Colonic mucosa (tissue), 4 donors: ENCODE data around the gene HMGCS1. TPM values are rescaled to one million over a fixed set of nuclear protein-coding genes. Genes with fewer than 3 reads are reported as not detected.
"Not testable (repeated sequence)": the region's sequence is repeated elsewhere in the genome, so short reads cannot be mapped to it uniquely, and the experiment has no call there.

Experiments
- DNase-seq: peaks from one replicate; pipeline ENCODE4 v3.0.0-alpha.2; 2020
- H3K27ac ChIP-seq: fragments of 200-600 bp; one replicate; pipeline ENCODE4 v1.8.0; 2021
- H3K27me3 ChIP-seq: fragments of 200-600 bp; one replicate; pipeline ENCODE4 v1.8.0; 2021
- H3K36me3 ChIP-seq: fragments of 200-600 bp; one replicate; pipeline ENCODE4 v1.8.0; 2021
- H3K4me1 ChIP-seq: fragments of 200-600 bp; one replicate; pipeline ENCODE4 v1.8.0; 2021; ENCODE audit warnings: mild to moderate bottlenecking
- H3K4me3 ChIP-seq: fragments of 200-600 bp; one replicate; pipeline ENCODE4 v1.8.0; 2021
- H3K9ac ChIP-seq, 2 donors: one replicate each; pipeline ENCODE4 v1.7.0; 2013; ENCODE audit warnings: control low read depth in 2 of 2, low read depth in 2 of 2, low read length in 2 of 2
- H3K9me3 ChIP-seq: fragments of 200-600 bp; one replicate; pipeline ENCODE4 v1.8.0; 2021
- CTCF ChIP-seq: fragments of 200-600 bp; IDR thresholded peaks from one replicate; pipeline ENCODE4 v1.8.0; 2022; ENCODE audit warnings: antibody characterized with exemption, mild to moderate bottlenecking
- intact Hi-C: fragments of 100-400 bp; cut with DNase I; formaldehyde crosslinking; loops from one replicate; pipeline ENCODE4 v1.14.1; 2022
- total RNA-seq, 2 donors: library from RNA; stranded (reverse); fragmentation: NEBNext Ultra II Directional in 1 of 2; extraction: Animal tissue kit (Norgen Biotek cat#: 25700) in 1 of 2; gene quantifications; one replicate each; pipeline ENCODE4 v1.2.1, GENCODE V29; 2021
- donor health status: healthy.
- donor health status: DM: no; HTN: no; CAD: no.
- donor health status: DM: no; HTN: no; CAD: no.

Gene HMGCS1
- total RNA-seq, 2 donors from 2014 or later: 95.1 to 498 TPM

- Histone ChIP-seq H3K9me3 (no peaks in the 10 kb centered on the region), H3K4me1 (no peaks in the 10 kb centered on the region), H3K27me3 (no peaks in the 10 kb centered on the region), H3K4me3 (no peak overlapping the region), H3K27ac (no peak overlapping the region), H3K36me3 (no peaks in the 10 kb centered on the region), H3K9ac (no peak overlapping the region)
- intact Hi-C loops: no loop called here
- TF ChIP-seq CTCF: no peak
- no peak for DNase-seq
These were observed 37.8 kb downstream of the HMGCS1 start for GRCh38 chr5:43275391-43275790.

GRCh38 chr5:43274435-43275114 is 38.6 kb downstream of the HMGCS1 start:
- no peak overlapping the region for H3K9ac ChIP-seq
- no peak for TF ChIP-seq CTCF
- no peaks in the 10 kb centered on the region for H3K36me3 ChIP-seq
- intact Hi-C loops: no loop called here
- H3K27me3 ChIP-seq: no peaks in the 10 kb centered on the region
- H3K9me3 ChIP-seq: no peaks in the 10 kb centered on the region
- H3K27ac ChIP-seq: no peak overlapping the region
- no peak overlapping the region for H3K4me3 ChIP-seq
- H3K4me1 ChIP-seq: no peaks in the 10 kb centered on the region
- no peak for DNase-seq

- intact Hi-C loops: no loop called here
- Histone ChIP-seq H3K4me1 (no peaks in the 10 kb centered on the region), H3K9ac (no peak overlapping the region), H3K27ac (no peak overlapping the region), H3K27me3 (no peaks in the 10 kb centered on the region), H3K9me3 (no peaks in the 10 kb centered on the region), H3K36me3 (no peaks in the 10 kb centered on the region), H3K4me3 (no peak overlapping the region)
- DNase-seq: no peak
- TF ChIP-seq CTCF: no peak
These were observed 39.7 kb downstream of the HMGCS1 start for GRCh38 chr5:43273552-43273951.

GRCh38 chr5:43270645-43271044 is 42.6 kb downstream of the HMGCS1 start:
- Histone ChIP-seq H3K27me3 (no peaks in the 10 kb centered on the region), H3K4me1 (no peaks in the 10 kb centered on the region), H3K9me3 (no peaks in the 10 kb centered on the region), H3K9ac (no peak overlapping the region), H3K36me3 (no peaks in the 10 kb centered on the region), H3K27ac (no peak overlapping the region), H3K4me3 (no peak overlapping the region)
- TF ChIP-seq CTCF: no peak
- intact Hi-C loops: no loop called here
- no peak for DNase-seq

- no peak overlapping the region for H3K4me3 ChIP-seq
- no peaks in the 10 kb centered on the region for H3K27me3 ChIP-seq
- TF ChIP-seq CTCF: no peak
- no peak overlapping the region for H3K27ac ChIP-seq
- H3K4me1 ChIP-seq: no peaks in the 10 kb centered on the region
- H3K36me3 ChIP-seq: no peaks in the 10 kb centered on the region
- H3K9me3 ChIP-seq: no peaks in the 10 kb centered on the region
- DNase-seq: no peak
- intact Hi-C loops: no loop called here
- H3K9ac ChIP-seq: no peak overlapping the region
These were observed 44.9 kb downstream of the HMGCS1 start for GRCh38 chr5:43268188-43268820.

GRCh38 chr5:43262269-43262668 is 50.9 kb downstream of the HMGCS1 start:
- H3K27ac ChIP-seq, intact Hi-C loops, H3K27me3 ChIP-seq, H3K9me3 ChIP-seq, H3K36me3 ChIP-seq, H3K4me1 ChIP-seq, H3K4me3 ChIP-seq, H3K9ac ChIP-seq, DNase-seq: not testable (repeated sequence)
